SK-N-SH (cell line): ENCODE data around the gene DNAH11. TPM values are rescaled to one million over a fixed set of nuclear protein-coding genes. Genes with fewer than 3 reads are reported as not detected.

Experiments
- CTCF ChIA-PET: fragments of 300-600, 350-600 bp; formaldehyde crosslinking; extraction: SDS; loops from one replicate; lab custom pipeline; 2021; lab: Yijun Ruan, JAX
- POLR2A ChIA-PET: fragments of 350-600 bp; sonication (Branson Sonifier 250); formaldehyde crosslinking; extraction: SDS; loops from one replicate; lab custom pipeline; 2020; ENCODE audit warnings: antibody characterized with exemption, inconsistent platforms; lab: Yijun Ruan, JAX
- DNase-seq: peaks from one replicate; pipeline ENCODE4 v3.0.0; 2012
- H2AFZ ChIP-seq: fragments of 200-600 bp; sonication (generic); 2 replicates; pipeline ENCODE4 v1.8.1; 2016; ENCODE audit warnings: antibody characterized with exemption, mild to moderate bottlenecking, low read depth
- H3F3A ChIP-seq: fragments of 200-600 bp; sonication (generic); replicated peaks from 2 replicates; pipeline ENCODE3; 2016; ENCODE audit warnings: antibody characterized with exemption, mild to moderate bottlenecking; ENCODE audit not compliant: insufficient read depth
- H3K27ac ChIP-seq, 2 experiments: fragments of 200-500 bp in 1 of 2; fragments of 200-600 bp in 1 of 2; sonication (Bioruptor generic) in 1 of 2; sonication (generic), shearing (Covaris generic) in 1 of 2; 2 replicates each; pipeline versions ENCODE4 v1.5.1 to v1.6.1; 2014 to 2016; ENCODE audit warnings: low read depth in 2 of 2, inconsistent platforms in 1 of 2, low read length in 1 of 2, mild to moderate bottlenecking in 1 of 2, mixed read lengths in 1 of 2
- H3K27me3 ChIP-seq: fragments of 200-600 bp; sonication (generic), shearing (Covaris generic); 2 replicates; pipeline ENCODE4 v1.6.1; 2016; ENCODE audit warnings: mixed run types; ENCODE audit not compliant: insufficient read depth
- H3K36me3 ChIP-seq, 2 experiments: fragments of 200-500 bp in 1 of 2; fragments of 200-600 bp in 1 of 2; sonication (Bioruptor generic) in 1 of 2; sonication (generic) in 1 of 2; replicated peaks in 1 of 2; 2 replicates each; pipeline versions ENCODE3 to v1.5.1; 2014 to 2016; ENCODE audit warnings: low read length in 1 of 2, mild to moderate bottlenecking in 1 of 2; ENCODE audit not compliant: insufficient read depth in 2 of 2, control insufficient read depth in 1 of 2
- H3K4me1 ChIP-seq, 2 experiments: fragments of 200-500 bp in 1 of 2; fragments of 200-600 bp in 1 of 2; sonication (Bioruptor generic) in 1 of 2; sonication (generic), shearing (Covaris generic) in 1 of 2; 2 replicates each; pipeline versions ENCODE4 v1.5.1 to v1.6.1; 2014 to 2016; ENCODE audit warnings: low read depth in 1 of 2, low read length in 1 of 2, mixed run types in 1 of 2; ENCODE audit not compliant: insufficient read depth in 2 of 2, control insufficient read depth in 1 of 2
- H3K4me2 ChIP-seq: fragments of 200-600 bp; sonication (generic), shearing (Covaris generic); 2 replicates; pipeline ENCODE4 v1.6.1; 2017; ENCODE audit warnings: mixed run types
- H3K4me3 ChIP-seq, 2 experiments: fragments of 200-500 bp in 1 of 2; fragments of 200-600 bp in 1 of 2; sonication (Bioruptor generic) in 1 of 2; sonication (generic), shearing (Covaris generic) in 1 of 2; 2 replicates each; pipeline versions ENCODE4 v1.5.1 to v1.8.1; 2014 to 2016; ENCODE audit warnings: low read depth in 2 of 2, inconsistent platforms in 1 of 2, low read length in 1 of 2, mild to moderate bottlenecking in 1 of 2, mixed read lengths in 1 of 2, moderate library complexity in 1 of 2
- H3K79me2 ChIP-seq: fragments of 200-600 bp; sonication (generic); 2 replicates; pipeline ENCODE4 v1.8.1; 2017; ENCODE audit warnings: mild to moderate bottlenecking; ENCODE audit not compliant: insufficient read depth
- H3K9ac ChIP-seq: fragments of 200-600 bp; sonication (generic); 2 replicates; pipeline ENCODE4 v1.6.1; 2017; ENCODE audit warnings: mixed run types
- H3K9me2 ChIP-seq: fragments of 200-600 bp; sonication (generic); 2 replicates; pipeline ENCODE4 v1.6.1; 2017; ENCODE audit warnings: mixed run types
- H3K9me3 ChIP-seq: fragments of 200-600 bp; sonication (generic); 2 replicates; pipeline ENCODE4 v1.6.1; 2017; ENCODE audit warnings: mixed run types, mild to moderate bottlenecking, moderate library complexity
- H4K20me1 ChIP-seq: fragments of 200-600 bp; sonication (generic); 2 replicates; pipeline ENCODE4 v1.6.1; 2017; ENCODE audit warnings: mild to moderate bottlenecking, mixed run types; ENCODE audit not compliant: insufficient read depth
- CHD2 ChIP-seq: fragments of 150-350 bp; IDR thresholded peaks from 2 replicates; pipeline ENCODE4 v1.6.1; 2018; ENCODE audit warnings: low read length; ENCODE audit not compliant: partially characterized antibody
- ELF1 ChIP-seq: IDR thresholded peaks from 2 replicates; pipeline ENCODE4 v1.4.0; 2012
- EP300 ChIP-seq, 2 experiments: IDR thresholded peaks; 2 replicates each; pipeline versions ENCODE4 v1.4.0 to v1.6.1; 2012; ENCODE audit warnings: borderline replicate concordance in 1 of 2, low read depth in 1 of 2, low read length in 1 of 2
- FOSL2 ChIP-seq: IDR thresholded peaks from 2 replicates; pipeline ENCODE4 v1.4.0; 2012; ENCODE audit warnings: low read depth, mild to moderate bottlenecking, moderate library complexity, borderline replicate concordance
- FOXJ3 ChIP-seq: sonication (generic); formaldehyde crosslinking; IDR thresholded peaks from 2 replicates; pipeline ENCODE4 v1.5.1; 2020; ENCODE audit warnings: mild to moderate bottlenecking, missing genetic modification reagents
- GABPA ChIP-seq: IDR thresholded peaks from 2 replicates; pipeline ENCODE4 v1.4.0; 2012; ENCODE audit warnings: low read depth, mild to moderate bottlenecking
- GATA2 ChIP-seq: sonication (generic); formaldehyde crosslinking; IDR thresholded peaks from 2 replicates; pipeline ENCODE4 v1.5.0; 2020; ENCODE audit warnings: mild to moderate bottlenecking, missing genetic modification reagents
- RAD21 ChIP-seq: IDR thresholded peaks from 2 replicates; pipeline ENCODE4 v1.6.1; 2012; ENCODE audit warnings: mild to moderate bottlenecking, low read length
- RCOR1 ChIP-seq: fragments of 150-350 bp; IDR thresholded peaks from 2 replicates; pipeline ENCODE4 v1.6.1; 2017; ENCODE audit warnings: antibody characterized with exemption, low read length
- TAF1 ChIP-seq: IDR thresholded peaks from 2 replicates; pipeline ENCODE4 v1.6.1; 2012; ENCODE audit warnings: low read depth, mild to moderate bottlenecking, low read length, moderate library complexity, borderline replicate concordance
- TCF12 ChIP-seq: IDR thresholded peaks from 2 replicates; pipeline ENCODE4 v1.4.0; 2012
- TEAD4 ChIP-seq: IDR thresholded peaks from 2 replicates; pipeline ENCODE4 v1.4.0; 2012; ENCODE audit warnings: mild to moderate bottlenecking, borderline replicate concordance; ENCODE audit not compliant: insufficient read depth
- WGBS: methylation state at CpG from one replicate; pipeline ENCODE4 v1.1.6; 2017; ENCODE audit warnings: low lambda C conversion rate; 5-methylcytosine and 5-hydroxymethylcytosine counted together
- polyA plus RNA-seq, 3 experiments: library from polyadenylated mRNA; depleted of rRNA; stranded (reverse); fragments of >200 nt; gene quantifications; 2 replicates each; pipeline ENCODE4 v1.2.3, GENCODE V29; 2012
- TF ChIP-seq, protein P1 (sequence below): IDR thresholded peaks from 2 replicates; pipeline ENCODE4; 2012
- TF ChIP-seq, protein P2 (sequence below): fragments of 150-350 bp; IDR thresholded peaks from 2 replicates; pipeline ENCODE4 v1.6.1; 2017; ENCODE audit warnings: antibody characterized with exemption, low read length, low read depth, borderline replicate concordance
- TF ChIP-seq, protein P3 (sequence below): fragments of 200-600 bp; sonication (generic); IDR thresholded peaks from 2 replicates; pipeline ENCODE4 v1.6.1; 2017; ENCODE audit warnings: antibody characterized with exemption, mild to moderate bottlenecking, moderate library complexity
- TF ChIP-seq, protein P4 (sequence below): IDR thresholded peaks from 2 replicates; pipeline ENCODE4 v1.4.0; 2012; ENCODE audit warnings: low read depth, borderline replicate concordance

Gene DNAH11
- polyA plus RNA-seq, 1 of the 3 experiments (the other 2 are of a cell fraction) = 0.77 TPM

DNA sequence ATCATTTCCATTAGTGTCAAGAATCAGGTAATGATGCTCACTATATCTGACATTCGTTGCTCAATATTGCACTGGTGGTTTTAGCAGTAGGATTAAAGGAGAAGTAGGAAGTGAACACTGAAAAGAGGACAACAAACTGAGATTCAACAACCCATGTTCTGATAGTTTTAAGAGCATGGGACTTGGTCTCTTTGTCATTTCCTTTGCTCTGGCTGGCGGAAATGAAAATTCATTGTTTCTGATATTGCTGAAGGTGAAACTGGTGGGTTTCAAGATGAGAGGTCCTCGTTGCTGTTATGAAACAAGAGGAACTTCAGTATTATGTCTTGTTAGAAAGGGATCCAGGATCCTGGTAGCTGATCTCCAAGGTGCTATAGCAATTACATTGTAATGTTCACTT is 129.0 kb downstream of the DNAH11 start:
- H3K4me3 ChIP-seq = no peak overlapping the region
- DNase-seq = no peak
- H3K27me3 ChIP-seq = no peaks in the 10 kb centered on the region
- H2AFZ ChIP-seq = no peak overlapping the region
- H3K9me3 ChIP-seq = no peaks in the 10 kb centered on the region
- no peak overlapping the region for H3K4me2 ChIP-seq
- no peak overlapping the region for H3K9ac ChIP-seq
- H3K4me1 ChIP-seq = no peaks in the 10 kb centered on the region
- 4% methylated on average over 3 of the region's 3 CpGs for WGBS
- CTCF ChIA-PET = interaction anchor here (1.4 kb wide), 1 partner anchor 27 kb away, joined by 4 read pairs; no protein-coding TSS in a partner anchor
- POLR2A ChIA-PET = no interaction called here
- H3K9me2 ChIP-seq = no peaks in the 10 kb centered on the region
- H3F3A ChIP-seq = no peaks in the 10 kb centered on the region
- TF ChIP-seq GATA2 (CRISPR knock-in tag) (no peak), CHD2 (no peak), FOXJ3 (no peak), GABPA (no peak), TAF1 (no peak), RCOR1 (no peak), TEAD4 (no peak), ELF1 (no peak), EP300 (IDR thresholded peaks at IDR 0.05; ENCODE audit: borderline replicate concordance in 1 of 2, low read depth in 1 of 2, low read length in 1 of 2) (no peak), RAD21 (no peak), TCF12 (no peak), FOSL2 (no peak)
- TF ChIP-seq, protein P1, sequence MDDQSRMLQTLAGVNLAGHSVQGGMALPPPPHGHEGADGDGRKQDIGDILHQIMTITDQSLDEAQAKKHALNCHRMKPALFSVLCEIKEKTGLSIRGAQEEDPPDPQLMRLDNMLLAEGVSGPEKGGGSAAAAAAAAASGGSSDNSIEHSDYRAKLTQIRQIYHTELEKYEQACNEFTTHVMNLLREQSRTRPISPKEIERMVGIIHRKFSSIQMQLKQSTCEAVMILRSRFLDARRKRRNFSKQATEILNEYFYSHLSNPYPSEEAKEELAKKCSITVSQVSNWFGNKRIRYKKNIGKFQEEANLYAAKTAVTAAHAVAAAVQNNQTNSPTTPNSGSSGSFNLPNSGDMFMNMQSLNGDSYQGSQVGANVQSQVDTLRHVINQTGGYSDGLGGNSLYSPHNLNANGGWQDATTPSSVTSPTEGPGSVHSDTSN = no peak
- TF ChIP-seq, protein P2, sequence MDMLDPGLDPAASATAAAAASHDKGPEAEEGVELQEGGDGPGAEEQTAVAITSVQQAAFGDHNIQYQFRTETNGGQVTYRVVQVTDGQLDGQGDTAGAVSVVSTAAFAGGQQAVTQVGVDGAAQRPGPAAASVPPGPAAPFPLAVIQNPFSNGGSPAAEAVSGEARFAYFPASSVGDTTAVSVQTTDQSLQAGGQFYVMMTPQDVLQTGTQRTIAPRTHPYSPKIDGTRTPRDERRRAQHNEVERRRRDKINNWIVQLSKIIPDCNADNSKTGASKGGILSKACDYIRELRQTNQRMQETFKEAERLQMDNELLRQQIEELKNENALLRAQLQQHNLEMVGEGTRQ = no peak
- TF ChIP-seq, protein P3, sequence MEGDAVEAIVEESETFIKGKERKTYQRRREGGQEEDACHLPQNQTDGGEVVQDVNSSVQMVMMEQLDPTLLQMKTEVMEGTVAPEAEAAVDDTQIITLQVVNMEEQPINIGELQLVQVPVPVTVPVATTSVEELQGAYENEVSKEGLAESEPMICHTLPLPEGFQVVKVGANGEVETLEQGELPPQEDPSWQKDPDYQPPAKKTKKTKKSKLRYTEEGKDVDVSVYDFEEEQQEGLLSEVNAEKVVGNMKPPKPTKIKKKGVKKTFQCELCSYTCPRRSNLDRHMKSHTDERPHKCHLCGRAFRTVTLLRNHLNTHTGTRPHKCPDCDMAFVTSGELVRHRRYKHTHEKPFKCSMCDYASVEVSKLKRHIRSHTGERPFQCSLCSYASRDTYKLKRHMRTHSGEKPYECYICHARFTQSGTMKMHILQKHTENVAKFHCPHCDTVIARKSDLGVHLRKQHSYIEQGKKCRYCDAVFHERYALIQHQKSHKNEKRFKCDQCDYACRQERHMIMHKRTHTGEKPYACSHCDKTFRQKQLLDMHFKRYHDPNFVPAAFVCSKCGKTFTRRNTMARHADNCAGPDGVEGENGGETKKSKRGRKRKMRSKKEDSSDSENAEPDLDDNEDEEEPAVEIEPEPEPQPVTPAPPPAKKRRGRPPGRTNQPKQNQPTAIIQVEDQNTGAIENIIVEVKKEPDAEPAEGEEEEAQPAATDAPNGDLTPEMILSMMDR = no peak
- TF ChIP-seq, protein P4, sequence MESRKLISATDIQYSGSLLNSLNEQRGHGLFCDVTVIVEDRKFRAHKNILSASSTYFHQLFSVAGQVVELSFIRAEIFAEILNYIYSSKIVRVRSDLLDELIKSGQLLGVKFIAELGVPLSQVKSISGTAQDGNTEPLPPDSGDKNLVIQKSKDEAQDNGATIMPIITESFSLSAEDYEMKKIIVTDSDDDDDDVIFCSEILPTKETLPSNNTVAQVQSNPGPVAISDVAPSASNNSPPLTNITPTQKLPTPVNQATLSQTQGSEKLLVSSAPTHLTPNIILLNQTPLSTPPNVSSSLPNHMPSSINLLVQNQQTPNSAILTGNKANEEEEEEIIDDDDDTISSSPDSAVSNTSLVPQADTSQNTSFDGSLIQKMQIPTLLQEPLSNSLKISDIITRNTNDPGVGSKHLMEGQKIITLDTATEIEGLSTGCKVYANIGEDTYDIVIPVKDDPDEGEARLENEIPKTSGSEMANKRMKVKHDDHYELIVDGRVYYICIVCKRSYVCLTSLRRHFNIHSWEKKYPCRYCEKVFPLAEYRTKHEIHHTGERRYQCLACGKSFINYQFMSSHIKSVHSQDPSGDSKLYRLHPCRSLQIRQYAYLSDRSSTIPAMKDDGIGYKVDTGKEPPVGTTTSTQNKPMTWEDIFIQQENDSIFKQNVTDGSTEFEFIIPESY = no peak
- no peaks in the 10 kb centered on the region for H4K20me1 ChIP-seq
- H3K27ac ChIP-seq = no peak overlapping the region
- H3K36me3 ChIP-seq = no peaks in the 10 kb centered on the region
- no peaks in the 10 kb centered on the region for H3K79me2 ChIP-seq
